Mesodermal cell (in vitro differentiated cells): Measurements from ENCODE around the gene BCL2L2.

ENCODE experiments used
- H3K27ac ChIP-seq: 2 replicates; pipeline ENCODE4 v1.7.0; 2013; ENCODE audit warnings: mild to moderate bottlenecking, low read depth, low read length, moderate library complexity; ENCODE audit not compliant: severe bottlenecking
- H3K36me3 ChIP-seq: 2 replicates; pipeline ENCODE4 v1.7.1; 2013; ENCODE audit warnings: mild to moderate bottlenecking, low read length, moderate library complexity; ENCODE audit not compliant: control insufficient read depth, insufficient read depth
- H3K4me1 ChIP-seq: one replicate; pipeline ENCODE4 v1.7.1; 2013; ENCODE audit warnings: mild to moderate bottlenecking, low read length; ENCODE audit not compliant: insufficient read depth, control insufficient read depth, poor library complexity, severe bottlenecking
- H3K4me3 ChIP-seq: 2 replicates; pipeline ENCODE4 v1.7.0; 2013; ENCODE audit warnings: low read length, control low read depth, mild to moderate bottlenecking; ENCODE audit not compliant: insufficient read depth, poor library complexity, severe bottlenecking; ENCODE audit errors: extremely low read depth
- H3K9me3 ChIP-seq: 2 replicates; pipeline ENCODE4 v1.7.1; 2013; ENCODE audit warnings: mild to moderate bottlenecking, low read length, moderate library complexity; ENCODE audit not compliant: control insufficient read depth
- WGBS, 2 experiments: methylation state at CpG; one replicate each; pipeline ENCODE4 v1.1.5; 2013; ENCODE audit warnings: missing lambda C conversion rate in 2 of 2; ENCODE audit not compliant: insufficient coverage in 2 of 2; 5-methylcytosine and 5-hydroxymethylcytosine counted together

The BCL2L2 gene

DNA sequence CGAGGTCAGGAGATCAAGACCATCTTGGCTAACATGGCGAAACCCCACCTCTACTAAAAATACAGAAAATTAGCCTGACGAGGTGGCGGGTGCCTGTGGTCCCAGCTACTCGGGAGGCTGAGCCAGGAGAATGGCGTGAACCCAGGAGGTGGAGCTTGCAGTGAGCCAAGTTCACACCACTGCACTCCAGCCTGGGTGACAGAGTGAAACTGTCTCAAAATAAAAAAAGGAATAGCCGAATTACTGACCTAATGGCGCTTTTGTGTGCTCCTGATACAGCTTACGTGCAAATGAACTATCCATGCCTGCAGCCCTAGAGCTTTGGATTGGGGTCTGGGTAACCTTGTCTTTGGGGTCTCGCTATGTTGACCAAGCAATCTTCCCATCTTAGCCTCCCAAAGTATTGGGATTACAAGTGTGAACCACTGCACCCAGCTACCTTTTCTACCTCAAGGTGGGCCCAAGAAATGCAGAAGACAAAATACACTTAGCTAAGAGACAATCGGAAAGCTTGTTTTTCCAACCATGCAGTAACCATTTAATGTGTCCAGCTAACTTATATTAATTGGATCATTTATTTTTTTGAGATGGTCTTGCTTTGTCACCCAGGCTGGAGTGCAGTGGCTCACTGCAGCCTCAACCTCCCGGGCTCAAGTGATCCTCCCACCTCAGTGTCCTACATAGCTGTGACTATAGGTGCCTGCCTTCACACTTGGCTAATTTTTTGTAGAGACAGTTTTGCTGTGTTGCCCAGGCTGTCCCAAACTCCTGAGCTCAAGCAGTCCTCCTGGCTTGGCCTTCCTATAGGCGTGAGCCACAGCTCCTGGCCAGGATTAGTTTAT, 20.1 kb downstream of the BCL2L2 start:
- Histone ChIP-seq H3K36me3 (peaks cover 40% of the 10 kb centered on the region), H3K4me3 (no peak overlapping the region), H3K4me1 (peaks cover 9% of the 10 kb centered on the region), H3K27ac (no peak overlapping the region), H3K9me3 (no peaks in the 10 kb centered on the region)
- 92 to 94% methylated on average over 9 to 12 of the region's 13 CpGs for WGBS, 2 experiments

DNA sequence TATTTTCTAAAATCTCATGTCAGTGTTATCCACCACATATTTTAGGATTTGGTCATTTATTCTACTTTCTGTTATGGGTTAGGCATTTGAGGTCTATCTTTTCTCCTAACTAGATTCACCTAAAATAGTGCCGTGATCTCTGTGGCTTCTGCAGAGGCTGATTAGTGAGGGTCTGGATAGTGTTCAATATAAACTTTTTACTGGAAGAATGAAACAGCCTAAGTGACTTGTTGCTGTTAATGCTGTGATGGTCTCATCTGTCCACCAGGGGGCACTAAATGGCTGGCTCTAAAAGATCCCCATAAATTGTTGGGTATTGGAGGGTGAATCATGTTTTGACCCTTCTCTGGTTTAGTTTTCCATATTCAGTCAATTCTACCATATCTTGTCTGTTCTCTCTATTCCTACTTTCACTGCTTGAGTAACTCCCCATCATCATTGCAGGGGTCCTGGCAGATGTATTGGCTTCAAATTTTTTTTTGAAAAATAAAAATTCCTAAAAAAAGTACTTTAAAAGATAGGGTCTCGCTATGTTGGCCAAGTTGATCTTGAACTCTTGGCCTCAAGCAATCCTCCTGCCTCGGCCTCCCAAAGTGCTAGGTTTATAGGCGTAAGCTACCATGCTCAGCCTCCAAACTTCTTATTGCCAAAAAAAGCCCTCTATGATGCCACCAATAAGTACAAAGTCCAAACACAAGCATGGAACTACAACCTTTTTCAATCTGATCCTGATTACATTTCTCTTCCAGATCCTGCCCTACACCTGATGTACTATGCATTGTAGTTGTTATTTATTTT, 21.5 kb downstream of the BCL2L2 start:
- WGBS, 2 experiments: 69 to 100% methylated on average over 1 to 3 of the region's 4 CpGs
- Histone ChIP-seq H3K27ac (no peak overlapping the region), H3K4me1 (peaks cover 6% of the 10 kb centered on the region), H3K36me3 (peaks cover 31% of the 10 kb centered on the region), H3K4me3 (no peak overlapping the region), H3K9me3 (no peaks in the 10 kb centered on the region)

DNA sequence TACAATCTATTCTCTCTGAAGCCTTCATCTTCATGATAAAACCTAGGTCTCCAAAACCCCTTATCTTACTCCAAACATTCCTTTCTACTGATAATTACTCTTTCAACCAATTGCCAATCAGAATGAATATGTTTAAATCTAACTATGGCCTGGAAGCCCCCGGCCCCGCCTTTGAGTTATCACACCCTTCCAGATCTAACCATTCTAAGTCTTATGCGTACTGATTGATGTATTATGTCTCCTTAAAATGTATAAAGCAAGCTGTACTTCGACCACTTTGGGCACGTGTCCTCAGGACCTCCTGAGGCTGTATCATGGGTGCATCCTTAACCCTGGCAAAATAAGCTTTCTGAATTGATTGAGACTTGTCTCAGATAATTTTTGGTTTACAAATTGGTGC, 29.0 kb downstream of the BCL2L2 start:
- Histone ChIP-seq H3K4me3 (no peak overlapping the region), H3K27ac (no peak overlapping the region), H3K36me3 (no peaks in the 10 kb centered on the region), H3K9me3 (peaks cover 15% of the 10 kb centered on the region), H3K4me1 (no peaks in the 10 kb centered on the region)
- 100% methylated on average over 1 to 3 of the region's 5 CpGs for WGBS, 2 experiments

DNA sequence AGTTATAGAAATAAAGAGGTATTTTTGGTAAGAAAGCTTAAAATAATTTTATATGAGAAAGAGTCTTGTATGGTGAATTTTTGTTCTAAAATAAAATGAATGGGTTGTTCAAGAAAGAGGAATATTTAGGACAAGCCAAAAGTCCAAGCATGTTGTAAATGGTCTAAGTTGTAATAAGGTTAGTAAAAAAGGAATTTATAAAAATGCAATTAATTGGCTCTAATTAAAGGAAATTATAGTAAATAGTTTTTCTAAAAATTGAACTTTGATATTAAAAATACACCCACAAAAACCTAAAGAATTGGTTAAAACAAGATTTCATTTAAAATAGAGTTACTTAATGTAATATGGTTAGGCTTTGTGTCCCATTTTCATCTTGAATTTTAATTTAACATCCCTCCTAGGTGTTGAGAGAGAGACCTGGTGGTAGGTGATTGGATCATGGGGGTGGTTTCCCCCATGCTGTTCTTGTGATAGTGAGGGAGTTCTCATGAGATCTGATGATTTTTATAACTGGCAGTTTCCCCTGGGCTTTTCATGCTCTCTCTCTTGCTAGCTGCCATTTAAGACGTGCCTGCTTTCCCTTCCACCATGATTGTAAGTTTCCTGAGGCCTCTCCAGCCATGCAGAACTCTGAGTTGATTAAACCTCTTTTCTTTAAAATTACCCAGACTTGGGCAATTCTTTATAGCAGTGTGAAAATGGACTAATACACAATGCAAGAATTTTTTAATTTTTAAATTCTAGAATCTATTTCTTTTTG, 33.1 kb downstream of the BCL2L2 start:
- WGBS, 2 experiments: 91% methylated on average over 1 of the region's 1 CpG; no CpG with 5 or more reads in 1 of the 2 experiments

DNA sequence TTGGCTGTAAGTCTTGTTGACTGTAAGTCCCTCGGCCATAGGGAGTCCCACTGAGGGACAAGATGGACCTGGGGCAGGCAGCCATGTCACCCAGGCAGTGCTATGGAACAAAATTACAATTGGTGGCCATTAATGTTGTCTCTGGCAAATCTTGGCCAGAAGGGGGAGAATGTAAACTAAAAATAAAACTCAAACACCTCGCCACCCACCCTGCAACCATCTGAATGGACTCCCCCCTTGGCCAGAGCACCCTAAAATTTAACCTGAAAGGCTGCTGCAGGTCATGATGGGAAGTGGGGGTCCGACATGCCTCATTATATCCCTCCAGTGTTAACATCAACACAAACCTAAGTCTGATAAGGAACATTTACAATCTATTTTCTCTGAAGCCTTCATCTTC, 37.8 kb downstream of the BCL2L2 start:
- WGBS, 2 experiments: 75 to 92% methylated on average over 1 of the region's 3 CpGs
- H3K4me1 ChIP-seq: peaks cover 4% of the 10 kb centered on the region
- H3K4me3 ChIP-seq: no peak overlapping the region
- peaks cover 18% of the 10 kb centered on the region for H3K9me3 ChIP-seq
- peaks cover 4% of the 10 kb centered on the region for H3K36me3 ChIP-seq
- no peak overlapping the region for H3K27ac ChIP-seq

More for the DNA sequence above, 33.1 kb downstream of the BCL2L2 start:
- Histone ChIP-seq H3K9me3 (peaks cover 24% of the 10 kb centered on the region), H3K36me3 (no peaks in the 10 kb centered on the region), H3K27ac (no peak overlapping the region), H3K4me3 (no peak overlapping the region), H3K4me1 (no peaks in the 10 kb centered on the region)

DNA sequence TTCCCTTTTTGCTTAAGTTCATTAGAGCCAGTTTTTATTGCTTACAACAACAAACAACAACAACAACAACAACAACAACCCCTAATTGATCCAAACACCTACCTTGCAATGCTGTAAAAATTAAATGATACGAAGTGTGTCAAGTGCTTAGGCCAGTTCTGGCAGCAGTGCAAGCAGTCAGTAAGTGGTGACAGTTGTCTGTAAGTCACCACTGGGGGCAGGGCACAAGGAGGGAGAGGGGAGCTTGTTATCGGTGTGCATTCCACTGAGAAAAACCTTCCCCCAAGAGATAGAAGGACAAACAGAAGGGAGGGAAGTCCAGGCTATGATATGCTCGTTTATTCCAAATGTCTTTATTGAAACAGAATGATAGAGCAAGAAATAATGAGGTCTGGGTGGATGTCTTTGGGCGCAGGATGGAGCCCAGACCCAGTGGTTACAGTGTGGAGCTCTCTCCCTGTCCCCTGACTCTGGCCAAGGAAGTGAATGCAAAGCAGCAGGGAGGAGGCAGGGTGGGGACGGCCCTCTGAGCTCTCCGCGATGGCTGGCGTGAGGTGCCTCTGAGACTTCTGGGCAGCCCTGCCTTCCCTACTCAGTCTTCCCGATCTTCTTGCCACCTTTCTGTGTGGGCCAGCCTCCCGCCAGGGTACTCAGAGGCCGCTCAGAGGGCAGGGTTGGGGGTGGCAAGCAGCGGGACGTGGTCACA, 39.5 kb downstream of the BCL2L2 start:
- Histone ChIP-seq H3K4me1 (peaks cover 4% of the 10 kb centered on the region), H3K4me3 (no peak overlapping the region), H3K27ac (no peak overlapping the region), H3K9me3 (peaks cover 7% of the 10 kb centered on the region), H3K36me3 (peaks cover 6% of the 10 kb centered on the region)
- 72 to 74% methylated on average over 12 of the region's 13 CpGs for WGBS, 2 experiments

DNA sequence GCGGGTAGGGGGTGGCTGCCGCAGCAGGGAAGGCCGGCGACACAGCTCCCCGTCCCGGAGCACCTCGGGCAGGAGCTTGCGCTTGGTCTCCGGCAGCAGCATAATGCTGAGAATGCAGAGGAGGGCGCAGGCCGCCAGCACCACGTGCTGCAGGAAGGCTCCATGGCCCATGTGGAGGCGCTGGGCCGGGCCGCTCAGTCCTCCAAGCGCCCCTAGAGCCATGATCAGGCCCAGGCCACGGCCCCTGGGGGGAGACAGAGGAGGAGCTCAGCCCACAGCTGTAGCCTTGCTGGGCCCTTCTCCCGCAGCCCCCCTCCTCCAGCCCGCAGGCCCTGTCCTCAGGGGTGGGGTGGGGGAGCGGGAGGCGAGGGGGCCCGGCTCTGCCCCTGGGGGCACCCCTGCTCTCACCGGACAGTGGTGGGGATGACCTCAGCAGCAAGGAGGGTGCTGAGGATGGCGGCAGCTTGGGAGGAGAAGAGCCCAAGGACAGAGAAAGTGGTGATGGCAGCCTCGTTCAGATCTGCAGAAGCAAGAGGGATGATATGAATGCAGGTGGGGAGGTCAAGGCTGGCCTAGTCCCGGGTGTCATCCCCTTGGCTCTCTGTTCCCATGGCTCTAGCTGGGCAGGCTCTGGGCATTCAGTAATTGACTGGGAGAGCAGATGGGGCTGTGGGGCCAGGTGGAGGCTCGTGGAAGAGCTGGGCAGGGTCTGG, 40.2 kb downstream of the BCL2L2 start:
- WGBS, 2 experiments: 92 to 94% methylated on average over 21 to 23 of the region's 27 CpGs
- Histone ChIP-seq H3K4me1 (peaks cover 4% of the 10 kb centered on the region), H3K9me3 (peaks cover under 1% of the 10 kb centered on the region), H3K27ac (no peak overlapping the region), H3K4me3 (no peak overlapping the region), H3K36me3 (peaks cover 8% of the 10 kb centered on the region)

DNA sequence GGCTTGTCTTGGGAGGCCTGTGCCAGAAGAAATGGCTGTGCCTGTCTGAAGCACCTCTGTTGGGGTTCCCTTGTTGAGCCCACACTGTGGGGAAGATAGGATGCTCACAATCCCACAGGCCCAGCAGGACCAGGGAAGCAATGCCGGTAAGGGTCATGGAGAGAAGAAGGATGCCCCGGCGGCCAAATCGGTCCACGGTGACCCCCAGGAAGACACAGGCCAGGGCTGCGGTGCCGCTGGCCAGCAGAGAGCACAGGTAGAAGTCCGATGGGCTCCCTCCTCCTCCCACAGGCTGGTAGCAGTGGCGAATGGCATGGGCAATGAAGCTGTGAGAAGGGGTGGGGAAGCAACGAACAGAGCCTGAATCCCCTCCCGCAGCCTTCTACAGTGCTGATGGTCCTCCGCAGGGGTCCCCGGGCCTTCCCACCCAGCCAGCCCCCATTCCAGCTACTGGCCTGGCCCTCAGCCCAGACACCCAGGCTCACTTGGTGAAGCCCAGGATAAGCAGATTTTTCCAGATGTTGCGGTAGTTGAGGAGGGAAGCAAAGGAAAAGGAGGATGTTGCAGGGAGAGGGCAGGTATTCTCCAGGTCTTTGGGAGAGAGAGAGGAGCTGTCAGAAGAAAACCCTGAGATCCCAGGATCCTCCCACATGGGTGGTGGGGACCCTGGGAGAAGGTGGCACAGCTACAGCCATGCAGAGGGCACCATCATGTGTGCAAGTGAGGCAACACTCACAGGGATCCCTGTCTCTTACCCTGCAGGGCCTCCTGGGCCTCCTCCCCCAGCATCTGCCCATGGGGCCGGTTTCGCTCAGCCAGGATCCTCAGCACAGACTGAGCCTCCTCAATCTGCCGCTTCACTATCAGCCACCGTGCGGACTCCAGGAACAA, 41.0 kb downstream of the BCL2L2 start:
- H3K4me3 ChIP-seq: no peak overlapping the region
- peaks cover 4% of the 10 kb centered on the region for H3K4me1 ChIP-seq
- WGBS, 2 experiments: 94% methylated on average over 5 to 16 of the region's 19 CpGs
- no peak overlapping the region for H3K27ac ChIP-seq
- peaks cover 8% of the 10 kb centered on the region for H3K36me3 ChIP-seq
- no peaks in the 10 kb centered on the region for H3K9me3 ChIP-seq

DNA sequence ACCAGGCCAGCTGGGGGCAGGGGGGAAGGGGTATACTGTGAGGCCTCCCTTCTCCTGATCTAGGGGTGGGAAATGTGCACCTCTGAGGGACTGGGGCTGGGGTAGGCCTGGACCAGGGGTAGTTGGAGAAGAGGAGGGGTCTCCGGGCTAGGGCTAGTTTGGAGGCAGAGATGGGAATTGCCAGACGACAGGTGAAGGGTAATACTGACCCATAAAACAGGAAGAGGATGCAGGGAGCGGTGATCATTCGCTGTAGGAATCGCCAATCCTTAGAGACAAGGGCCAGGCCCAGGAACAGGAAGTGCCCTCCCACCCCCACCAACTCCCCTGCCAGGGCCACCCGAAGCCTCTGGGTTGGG, 41.6 kb downstream of the BCL2L2 start:
- Histone ChIP-seq H3K4me1 (peaks cover 4% of the 10 kb centered on the region), H3K9me3 (no peaks in the 10 kb centered on the region)
- 92 to 100% methylated on average over 1 to 2 of the region's 6 CpGs for WGBS, 2 experiments

More for the DNA sequence above, 41.6 kb downstream of the BCL2L2 start:
- Histone ChIP-seq H3K36me3 (peaks cover 8% of the 10 kb centered on the region), H3K4me3 (no peak overlapping the region), H3K27ac (no peak overlapping the region)
